H1 (cell line): ENCODE measurements around the gene SLC10A6. TPM values are rescaled to one million over a fixed set of nuclear protein-coding genes. Genes with fewer than 3 reads are reported as not detected.

Source experiments
- CTCF ChIA-PET: fragments of 300-600 bp; sonication (Branson Sonifier 250); formaldehyde crosslinking; loops from one replicate; lab custom pipeline; 2021; ENCODE audit not compliant: partially characterized antibody; lab: Charles Lee
- POLR2A ChIA-PET: fragments of 300-600 bp; sonication (Branson Sonifier 250); formaldehyde crosslinking; loops from one replicate; lab custom pipeline; 2021; ENCODE audit warnings: inconsistent platforms; ENCODE audit not compliant: partially characterized antibody; lab: Charles Lee
- DNase-seq, 2 experiments: peaks; one replicate each; pipeline versions ENCODE4 v3.0.0 to v3.0.0-alpha.2; 2010 to 2022; ENCODE audit warnings: low spot score in 2 of 2, low read depth in 1 of 2, mixed read lengths in 1 of 2
- FAIRE-seq: peaks from 2 replicates; lab custom pipeline; 2011; peaks lifted over from hg19 to GRCh38; lab: Jason Lieb, UNC
- H2AFZ ChIP-seq: 2 replicates; pipeline ENCODE4 v1.8.1; 2012; ENCODE audit warnings: low read length, inconsistent platforms
- H2AK5ac ChIP-seq: 2 replicates; pipeline ENCODE4 v1.6.1; 2013; ENCODE audit warnings: low read depth, low read length
- H2BK120ac ChIP-seq: replicated peaks from 2 replicates; pipeline ENCODE3; 2013; ENCODE audit warnings: low read depth, low read length, inconsistent platforms
- H2BK12ac ChIP-seq: 2 replicates; pipeline ENCODE4 v1.6.1; 2013; ENCODE audit warnings: low read depth, low read length
- H2BK15ac ChIP-seq: 2 replicates; pipeline ENCODE4 v1.6.1; 2013; ENCODE audit warnings: low read length
- H2BK20ac ChIP-seq: 2 replicates; pipeline ENCODE4 v1.6.1; 2013; ENCODE audit warnings: low read length
- H2BK5ac ChIP-seq: 2 replicates; pipeline ENCODE4 v1.6.1; 2013; ENCODE audit warnings: low read depth, low read length
- H3K14ac ChIP-seq: 2 replicates; pipeline ENCODE4 v1.6.1; 2013; ENCODE audit warnings: inconsistent platforms; ENCODE audit not compliant: insufficient read length
- H3K18ac ChIP-seq: 2 replicates; pipeline ENCODE4 v1.6.1; 2013; ENCODE audit warnings: low read length; ENCODE audit errors: extremely low read depth
- H3K23ac ChIP-seq: 2 replicates; pipeline ENCODE4 v1.6.1; 2013; ENCODE audit warnings: inconsistent platforms; ENCODE audit not compliant: insufficient read length
- H3K23me2 ChIP-seq: 2 replicates; pipeline ENCODE4 v1.6.1; 2013; ENCODE audit warnings: low read depth, low read length
- H3K27ac ChIP-seq: 2 replicates; pipeline ENCODE4 v1.6.1; 2011; ENCODE audit warnings: low read depth, low read length, inconsistent platforms
- H3K27me3 ChIP-seq, 4 experiments: replicated peaks in 1 of 4; 1 replicate in 1 of 4; 2 replicates in 3 of 4; pipeline versions ENCODE4 v1.6.1 to v1.8.1; 2011 to 2013; ENCODE audit warnings: low read length in 3 of 4, mild to moderate bottlenecking in 3 of 4, inconsistent platforms in 2 of 4, mixed read lengths in 2 of 4, moderate library complexity in 1 of 4; ENCODE audit not compliant: control insufficient read depth in 3 of 4, insufficient read depth in 3 of 4; ENCODE audit errors: extremely low read depth in 1 of 4
- H3K36me3 ChIP-seq, 4 experiments: 2 replicates each; pipeline versions ENCODE4 v1.6.1 to v1.8.1; 2011 to 2013; ENCODE audit warnings: mild to moderate bottlenecking in 4 of 4, low read length in 3 of 4, moderate library complexity in 2 of 4, control low read depth in 1 of 4, inconsistent platforms in 1 of 4; ENCODE audit not compliant: insufficient read depth in 4 of 4, control insufficient read depth in 2 of 4
- H3K4ac ChIP-seq: replicated peaks from 2 replicates; pipeline ENCODE3; 2013; ENCODE audit warnings: low read length, low read depth, mixed read lengths, inconsistent platforms; ENCODE audit not compliant: insufficient read length
- H3K4me1 ChIP-seq, 4 experiments: replicated peaks in 1 of 4; 1 replicate in 1 of 4; 2 replicates in 3 of 4; pipeline versions ENCODE4 v1.6.1 to v1.8.1; 2011 to 2013; ENCODE audit warnings: low read length in 3 of 4, inconsistent platforms in 2 of 4, mixed read lengths in 1 of 4; ENCODE audit not compliant: insufficient read depth in 4 of 4, control insufficient read depth in 3 of 4
- H3K4me2 ChIP-seq, 2 experiments: 2 replicates each; pipeline versions ENCODE4 v1.6.1 to v1.8.1; 2011 to 2013; ENCODE audit warnings: low read depth in 2 of 2, low read length in 2 of 2, control low read depth in 1 of 2, inconsistent platforms in 1 of 2, mild to moderate bottlenecking in 1 of 2; ENCODE audit not compliant: insufficient read depth in 1 of 2
- H3K4me3 ChIP-seq, 4 experiments: fragments of 200-600, 300-600 bp in 1 of 4; sonication (generic), shearing (Covaris generic), sonication (Bioruptor Twin) in 1 of 4; 2 replicates each; pipeline versions ENCODE4 v1.5.1 to v1.8.1; 2011 to 2016; ENCODE audit warnings: low read length in 4 of 4, low read depth in 3 of 4, control low read depth in 2 of 4, inconsistent platforms in 2 of 4, mild to moderate bottlenecking in 2 of 4, mixed read lengths in 1 of 4, moderate library complexity in 1 of 4; ENCODE audit not compliant: insufficient read depth in 2 of 4; ENCODE audit errors: extremely low read depth in 1 of 4
- H3K56ac ChIP-seq: replicated peaks from 2 replicates; pipeline ENCODE3; 2013; ENCODE audit warnings: low read depth, mild to moderate bottlenecking, mixed read lengths, low read length, inconsistent platforms; ENCODE audit not compliant: insufficient read length
- H3K79me1 ChIP-seq: 2 replicates; pipeline ENCODE4 v1.6.1; 2013; ENCODE audit warnings: low read depth, low read length, control low read depth
- H3K79me2 ChIP-seq, 2 experiments: 2 replicates each; pipeline versions ENCODE4 v1.6.1 to v1.8.1; 2012 to 2013; ENCODE audit warnings: low read length in 2 of 2, mild to moderate bottlenecking in 2 of 2, inconsistent platforms in 1 of 2; ENCODE audit not compliant: insufficient read depth in 2 of 2, control insufficient read depth in 1 of 2
- H3K9ac ChIP-seq, 4 experiments: replicated peaks in 1 of 4; 1 replicate in 1 of 4; 2 replicates in 3 of 4; pipeline versions ENCODE4 v1.6.1 to v1.8.1; 2011 to 2013; ENCODE audit warnings: low read depth in 3 of 4, low read length in 3 of 4, control low read depth in 2 of 4, mild to moderate bottlenecking in 2 of 4, moderate library complexity in 2 of 4, inconsistent platforms in 1 of 4; ENCODE audit errors: extremely low read depth in 1 of 4
- H3K9me3 ChIP-seq, 2 experiments: 2 replicates each; pipeline versions ENCODE4 v1.6.1 to v1.8.1; 2012 to 2013; ENCODE audit warnings: mild to moderate bottlenecking in 2 of 2, moderate library complexity in 2 of 2, control low read depth in 1 of 2, inconsistent platforms in 1 of 2, low read depth in 1 of 2, low read length in 1 of 2, mixed read lengths in 1 of 2; ENCODE audit not compliant: insufficient read depth in 2 of 2
- H4K20me1 ChIP-seq, 2 experiments: replicated peaks in 1 of 2; 2 replicates each; pipeline versions ENCODE3 to v1.8.1; 2011 to 2013; ENCODE audit warnings: inconsistent platforms in 2 of 2, low read length in 2 of 2, mild to moderate bottlenecking in 1 of 2; ENCODE audit not compliant: insufficient read depth in 2 of 2, control insufficient read depth in 1 of 2
- H4K5ac ChIP-seq: 2 replicates; pipeline ENCODE4 v1.6.1; 2013; ENCODE audit warnings: low read length, low read depth, mixed read lengths, inconsistent platforms; ENCODE audit not compliant: insufficient read length
- H4K8ac ChIP-seq: 2 replicates; pipeline ENCODE4 v1.8.0; 2013; ENCODE audit warnings: mild to moderate bottlenecking, moderate library complexity, low read length, inconsistent platforms; ENCODE audit not compliant: insufficient read depth; ENCODE audit errors: extremely low read depth
- H4K91ac ChIP-seq: replicated peaks from 2 replicates; pipeline ENCODE3; 2013; ENCODE audit warnings: low read length, mixed read lengths, inconsistent platforms; ENCODE audit not compliant: insufficient read length
- JUN ChIP-seq: IDR thresholded peaks from 2 replicates; pipeline ENCODE4 v1.6.1; 2011; ENCODE audit warnings: low read depth, mild to moderate bottlenecking, improper control_type of control experiment, low read length
- KDM4A ChIP-seq: IDR thresholded peaks from one replicate; pipeline ENCODE4 v1.7.1; 2012; ENCODE audit warnings: low read depth, mild to moderate bottlenecking, moderate library complexity, low read length, inconsistent platforms; ENCODE audit not compliant: severe bottlenecking
- NANOG ChIP-seq: IDR thresholded peaks from 2 replicates; pipeline ENCODE4 v1.6.1; 2011; ENCODE audit warnings: low read length, low read depth, mild to moderate bottlenecking, inconsistent platforms; ENCODE audit not compliant: insufficient read depth, poor library complexity, severe bottlenecking
- PHF8 ChIP-seq: fragments of 200-600 bp; sonication (generic); conservative IDR thresholded peaks from 2 replicates; pipeline ENCODE4 v1.7.1; 2012; ENCODE audit warnings: low read depth, mild to moderate bottlenecking, inconsistent platforms, low read length, moderate library complexity
- POLR2AphosphoS5 ChIP-seq: IDR thresholded peaks from 2 replicates; pipeline ENCODE4 v1.6.1; 2011; ENCODE audit warnings: low read depth, low read length
- RFX5 ChIP-seq: IDR thresholded peaks from 2 replicates; pipeline ENCODE4 v1.6.1; 2011; ENCODE audit warnings: low read depth, low read length, improper control_type of control experiment, borderline replicate concordance
- SIN3A ChIP-seq, 2 experiments: IDR thresholded peaks in 1 of 2; conservative IDR thresholded peaks in 1 of 2; 2 replicates each; pipeline ENCODE4 v1.6.1; 2011 to 2012; ENCODE audit warnings: low read length in 2 of 2, improper control_type of control experiment in 1 of 2, low read depth in 1 of 2, mild to moderate bottlenecking in 1 of 2
- SP1 ChIP-seq: IDR thresholded peaks from 2 replicates; pipeline ENCODE4 v1.6.1; 2011; ENCODE audit warnings: low read depth, low read length
- TAF7 ChIP-seq: optimal IDR thresholded peaks from 2 replicates; pipeline ENCODE3; 2011; ENCODE audit warnings: low read depth, mild to moderate bottlenecking, inconsistent platforms, low read length, moderate library complexity, borderline replicate concordance
- YY1 ChIP-seq: IDR thresholded peaks from 2 replicates; pipeline ENCODE4 v1.6.1; 2011; ENCODE audit warnings: low read depth, mild to moderate bottlenecking, low read length
- WGBS, 2 experiments: shearing (Covaris generic) in 1 of 2; methylation state at CpG; one replicate each; pipeline versions ENCODE4 v1.1.6 to v1.1.7; 2013 to 2015; ENCODE audit warnings: low lambda C conversion rate in 2 of 2, mixed read lengths in 2 of 2, inconsistent platforms in 1 of 2, low coverage in 1 of 2, missing lambda C conversion rate in 1 of 2; ENCODE audit not compliant: insufficient replicate concordance in 2 of 2, insufficient coverage in 1 of 2, insufficient read length in 1 of 2; ENCODE audit errors: extremely low coverage in 1 of 2, missing lambda C conversion rate in 1 of 2; 5-methylcytosine and 5-hydroxymethylcytosine counted together
- polyA plus RNA-seq, 7 experiments: library from polyadenylated mRNA; depleted of rRNA in 3 of 7; stranded (reverse) in 5 of 7; unstranded in 2 of 7; fragments of >200 nt in 5 of 7; fragments of 200-250 nt in 2 of 7; gene quantifications; 1 replicate in 5 of 7; 2 replicates in 1 of 7; 4 replicates in 1 of 7; pipeline versions ENCODE4 v1.2.1 to v1.2.3, GENCODE V29; 2011 to 2013; ENCODE audit warnings: missing spikeins in 2 of 7, mixed read lengths in 2 of 7
- total RNA-seq: library from RNA; stranded (reverse); fragmentation: NEBNext Ultra II Directional; extraction: Animal tissue kit (Norgen Biotek cat#: 25700); gene quantifications from 2 replicates; pipeline ENCODE4 v1.2.1, GENCODE V29; 2021
- TF ChIP-seq, protein P1 (sequence below): IDR thresholded peaks from 2 replicates; pipeline ENCODE4 v1.6.1; 2012; ENCODE audit warnings: inconsistent platforms
- TF ChIP-seq, protein P2 (sequence below): IDR thresholded peaks from 2 replicates; pipeline ENCODE4 v1.6.1; 2011; ENCODE audit warnings: low read length, improper control_type of control experiment

The SLC10A6 gene
- total and polyA plus RNA-seq, 2 of the 8 experiments (the other 6 are each of a cell fraction or from before 2014, with no cell fraction given) = not detected

DNA sequence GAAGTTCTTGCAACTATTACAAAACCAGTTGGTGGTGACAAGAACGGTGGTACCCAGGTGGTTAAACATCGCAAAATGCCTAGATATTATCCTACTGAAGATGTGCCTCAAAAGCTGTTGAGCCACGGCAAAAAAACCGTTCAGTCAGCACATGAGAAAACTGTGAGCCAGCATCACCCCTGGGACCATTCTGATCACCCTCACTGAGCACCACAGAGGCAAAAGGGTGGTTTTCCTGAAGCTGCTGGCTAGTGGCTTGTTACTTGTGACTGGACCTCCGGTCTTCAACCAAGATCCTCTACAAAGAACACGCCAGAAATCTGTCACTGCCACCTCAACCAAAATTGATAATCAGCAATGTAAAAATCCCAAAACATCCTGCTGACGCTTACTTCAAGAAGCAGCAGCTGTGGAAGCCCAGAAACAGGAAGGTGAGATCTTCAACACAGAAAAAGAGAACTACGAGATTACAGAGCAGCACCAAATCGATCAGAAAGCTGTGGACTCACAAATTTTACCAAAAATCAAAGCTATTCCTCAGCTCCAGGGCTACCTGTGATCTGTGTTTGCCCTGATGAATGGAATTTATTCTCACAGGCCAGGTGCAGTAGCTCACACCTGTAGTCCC is 21.4 kb upstream of the SLC10A6 start:
- DNase-seq (no peak), FAIRE-seq (no peak)
- H3K9ac ChIP-seq = no peak overlapping the region
- H2BK20ac ChIP-seq = no peak overlapping the region
- H2BK120ac ChIP-seq = no peak overlapping the region
- no peak overlapping the region for H2BK12ac ChIP-seq
- no peak overlapping the region for H3K56ac ChIP-seq
- TF ChIP-seq PHF8 (no peak), SIN3A (conservative IDR thresholded peaks at IDR 0.05 in 1 of 2, IDR thresholded peaks at IDR 0.05 in 1 of 2; ENCODE audit: low read depth in 1 of 2, low read length in 2 of 2) (no peak), KDM4A (no peak), POLR2AphosphoS5 (no peak), YY1 (no peak), TAF7 (no peak), NANOG (no peak), SP1 (no peak), RFX5 (no peak), JUN (no peak)
- TF ChIP-seq, protein P1, sequence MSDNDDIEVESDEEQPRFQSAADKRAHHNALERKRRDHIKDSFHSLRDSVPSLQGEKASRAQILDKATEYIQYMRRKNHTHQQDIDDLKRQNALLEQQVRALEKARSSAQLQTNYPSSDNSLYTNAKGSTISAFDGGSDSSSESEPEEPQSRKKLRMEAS = no peak
- TF ChIP-seq, protein P2, sequence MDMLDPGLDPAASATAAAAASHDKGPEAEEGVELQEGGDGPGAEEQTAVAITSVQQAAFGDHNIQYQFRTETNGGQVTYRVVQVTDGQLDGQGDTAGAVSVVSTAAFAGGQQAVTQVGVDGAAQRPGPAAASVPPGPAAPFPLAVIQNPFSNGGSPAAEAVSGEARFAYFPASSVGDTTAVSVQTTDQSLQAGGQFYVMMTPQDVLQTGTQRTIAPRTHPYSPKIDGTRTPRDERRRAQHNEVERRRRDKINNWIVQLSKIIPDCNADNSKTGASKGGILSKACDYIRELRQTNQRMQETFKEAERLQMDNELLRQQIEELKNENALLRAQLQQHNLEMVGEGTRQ = no peak
- H3K23me2 ChIP-seq = no peaks in the 10 kb centered on the region
- no peaks in the 10 kb centered on the region for H3K27me3 ChIP-seq
- H3K4ac ChIP-seq = no peak overlapping the region
- H3K79me2 ChIP-seq = no peaks in the 10 kb centered on the region
- no peak overlapping the region for H4K5ac ChIP-seq
- H3K79me1 ChIP-seq = no peaks in the 10 kb centered on the region
- H3K23ac ChIP-seq = no peak overlapping the region
- no peaks in the 10 kb centered on the region for H3K4me1 ChIP-seq
- no peak overlapping the region for H4K91ac ChIP-seq
- H4K8ac ChIP-seq = no peak overlapping the region
- CTCF ChIA-PET = interaction anchor here (0.6 to 2.0 kb wide), 3 partner anchors 8 to 273 kb away, joined by 3 to 8 read pairs (median 4); no protein-coding TSS in a partner anchor
- no peaks in the 10 kb centered on the region for H4K20me1 ChIP-seq
- 92% methylated on average over 9 of the region's 9 CpGs; no CpG with 5 or more reads in 1 of the 2 experiments for whole genome bisulfite sequencing, 2 experiments
- no peak overlapping the region for H3K4me2 ChIP-seq
- no peak overlapping the region for H3K18ac ChIP-seq
- no peaks in the 10 kb centered on the region for H3K36me3 ChIP-seq
- POLR2A ChIA-PET = interaction anchor here (0.6 to 1.9 kb wide), 3 partner anchors 11 to 271 kb away, joined by 3 to 5 read pairs (median 3); no protein-coding TSS in a partner anchor
- no peak overlapping the region for H2AK5ac ChIP-seq
- no peak overlapping the region for H3K14ac ChIP-seq
- H3K27ac ChIP-seq = no peak overlapping the region
- H2BK15ac ChIP-seq = no peak overlapping the region
- H3K4me3 ChIP-seq = no peak overlapping the region
- no peak overlapping the region for H2BK5ac ChIP-seq
- H2AFZ ChIP-seq = no peak overlapping the region
- no peaks in the 10 kb centered on the region for H3K9me3 ChIP-seq
